ENCODE results near the gene CLMP. TPM values are rescaled to one million over a fixed set of nuclear protein-coding genes. Genes with fewer than 3 reads are reported as not detected.

CLMP gene
- total RNA-seq, 6 experiments from 2014 or later: 126 to 201 (median 138) TPM

Other genes with a start within 250 kb of the CLMP start
- gene BSX, start 213.4 kb downstream of the CLMP start, total RNA-seq (2021; fragmentation: NEBNext Ultra II Directional; extraction: Animal tissue kit (Norgen Biotek cat#: 25700)): not detected
- 1,000 to 10,000 TPM; 1,520 to 2,256 (median 2,072) TPM for gene HSPA8, start 133.1 kb downstream of the CLMP start, total RNA-seq (2021; fragmentation: NEBNext Ultra II Directional; extraction: Animal tissue kit (Norgen Biotek cat#: 25700))
- gene GRAMD1B, start 235.0 kb upstream of the CLMP start, total RNA-seq (2021; fragmentation: NEBNext Ultra II Directional; extraction: Animal tissue kit (Norgen Biotek cat#: 25700)): 10 to 100 TPM; 46.1 to 54.5 (median 51.3) TPM

Measured in HFFc6 (cell line).